ENCODE measurements around the gene ACSF2. TPM values are rescaled to one million over a fixed set of nuclear protein-coding genes. Genes with fewer than 3 reads are reported as not detected.

ACSF2 gene
- polyA plus RNA-seq, 1 donor, result 62.3 TPM

- DNase-seq (ENCODE audit: low read depth), result no peak
Observed at GRCh38 chr17:50499721-50500120, 73.7 kb downstream of the ACSF2 start.

GRCh38 chr17:50501054-50501453 is 75.0 kb downstream of the ACSF2 start:
- no peak for DNase-seq (ENCODE audit: low read depth)

GRCh38 chr17:50502301-50502990 is 76.4 kb downstream of the ACSF2 start:
- DNase-seq (ENCODE audit: low read depth), result no peak

GRCh38 chr17:50505591-50506130 is 79.6 kb downstream of the ACSF2 start:
- no peak for DNase-seq (ENCODE audit: low read depth)

- DNase-seq (ENCODE audit: low read depth), result no peak
Observed at GRCh38 chr17:50506298-50506697, 80.3 kb downstream of the ACSF2 start.

- DNase-seq (ENCODE audit: low read depth), result peak; percentile 65
Observed at GRCh38 chr17:50507871-50508572, 82.0 kb downstream of the ACSF2 start, which contains the start of gene MYCBPAP. Gene MYCBPAP (plus strand): TSS chr17:50508439. CDS start chr17:50508675, 236 bp downstream.

GRCh38 chr17:50508573-50509460 is 82.8 kb downstream of the ACSF2 start:
- peak; percentile 46 for DNase-seq (ENCODE audit: low read depth)

GRCh38 chr17:50511058-50511457 is 85.0 kb downstream of the ACSF2 start:
- DNase-seq (ENCODE audit: low read depth), result no peak

- DNase-seq (ENCODE audit: low read depth), result no peak
Observed at GRCh38 chr17:50513495-50513894, 87.5 kb downstream of the ACSF2 start.

GRCh38 chr17:50514388-50514787 is 88.4 kb downstream of the ACSF2 start:
- DNase-seq (ENCODE audit: low read depth), result no peak

GRCh38 chr17:50514936-50515702 is 89.1 kb downstream of the ACSF2 start:
- DNase-seq (ENCODE audit: low read depth), result no peak

- no peak for DNase-seq (ENCODE audit: low read depth)
Observed at GRCh38 chr17:50517011-50517410, 91.0 kb downstream of the ACSF2 start.

GRCh38 chr17:50517504-50518383 is 91.7 kb downstream of the ACSF2 start:
- no peak for DNase-seq (ENCODE audit: low read depth)

GRCh38 chr17:50518384-50519023 is 92.5 kb downstream of the ACSF2 start:
- DNase-seq (ENCODE audit: low read depth), result no peak

GRCh38 chr17:50519141-50519834 is 93.3 kb downstream of the ACSF2 start:
- no peak for DNase-seq (ENCODE audit: low read depth)

GRCh38 chr17:50520483-50520882 is 94.5 kb downstream of the ACSF2 start:
- no peak for DNase-seq (ENCODE audit: low read depth)

GRCh38 chr17:50521514-50521913 is 95.5 kb downstream of the ACSF2 start:
- DNase-seq (ENCODE audit: low read depth), result no peak

GRCh38 chr17:50522766-50523165 is 96.7 kb downstream of the ACSF2 start:
- DNase-seq (ENCODE audit: low read depth), result no peak

GRCh38 chr17:50523208-50523607 is 97.2 kb downstream of the ACSF2 start:
- DNase-seq (ENCODE audit: low read depth), result no peak

All from forelimb muscle (tissue), 1 donor.